NB4 (cell line): ENCODE measurements around the gene SPATA32.

Experiments
- DNase-seq: peaks from one replicate; pipeline ENCODE4 v3.0.0; 2010; ENCODE audit warnings: low read depth
- H3K4me3 ChIP-seq: one replicate; pipeline ENCODE4 v1.5.1; 2011; ENCODE audit warnings: mild to moderate bottlenecking, low read depth, low read length, moderate library complexity
- CTCF ChIP-seq: IDR thresholded peaks from one replicate; pipeline ENCODE4 v1.5.1; 2012; ENCODE audit warnings: low read depth, low read length
- MYC ChIP-seq: IDR thresholded peaks from 2 replicates; pipeline ENCODE4 v1.6.1; 2011; ENCODE audit warnings: low read depth, low read length
- POLR2A ChIP-seq: IDR thresholded peaks from 2 replicates; pipeline ENCODE4 v1.6.1; 2011; ENCODE audit warnings: mild to moderate bottlenecking; ENCODE audit not compliant: insufficient read length; ENCODE audit errors: extremely low read depth
- TF ChIP-seq, protein P1 (sequence below): IDR thresholded peaks from 2 replicates; pipeline ENCODE4 v1.6.1; 2011; ENCODE audit warnings: low read depth, low read length

Gene SPATA32

GRCh38 chr17:45242029-45242414, 19.9 kb downstream of the SPATA32 start:
- no peak for DNase-seq
- no peak for TF ChIP-seq MYC
- TF ChIP-seq CTCF = no peak
- TF ChIP-seq, protein P1, sequence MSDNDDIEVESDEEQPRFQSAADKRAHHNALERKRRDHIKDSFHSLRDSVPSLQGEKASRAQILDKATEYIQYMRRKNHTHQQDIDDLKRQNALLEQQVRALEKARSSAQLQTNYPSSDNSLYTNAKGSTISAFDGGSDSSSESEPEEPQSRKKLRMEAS = no peak
- TF ChIP-seq POLR2A = no peak
- no peak overlapping the region for H3K4me3 ChIP-seq

DNA sequence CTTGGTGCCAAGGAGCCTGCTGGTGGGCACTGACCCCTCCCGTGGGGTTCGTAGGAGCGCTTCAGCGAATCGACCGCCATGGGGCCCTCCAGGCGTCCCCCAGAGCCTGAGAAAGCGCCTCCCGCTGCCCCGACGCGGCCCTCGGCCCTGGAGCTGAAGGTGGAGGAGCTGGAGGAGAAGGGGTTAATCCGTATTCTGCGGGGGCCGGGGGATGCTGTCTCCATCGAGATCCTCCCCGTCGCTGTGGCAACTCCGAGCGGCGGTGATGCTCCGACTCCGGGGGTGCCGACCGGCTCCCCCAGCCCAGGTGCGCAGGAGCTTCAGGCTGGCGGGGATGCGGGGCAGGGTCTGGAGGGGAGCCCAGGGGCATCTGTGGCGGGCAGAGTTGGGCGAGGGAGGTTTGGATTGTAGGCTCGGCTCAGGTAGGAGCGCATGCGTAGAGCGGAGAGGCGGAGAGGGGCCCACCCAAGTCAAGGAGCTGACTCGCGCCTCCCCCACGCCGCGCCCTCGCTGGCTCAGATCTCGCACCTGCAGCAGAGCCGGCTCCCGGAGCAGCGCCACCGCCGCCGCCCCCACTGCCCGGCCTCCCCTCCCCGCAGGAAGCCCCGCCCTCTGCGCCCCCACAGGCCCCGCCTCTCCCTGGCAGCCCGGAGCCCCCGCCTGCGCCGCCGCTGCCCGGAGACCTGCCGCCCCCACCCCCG, 20.4 kb downstream of the SPATA32 start:
- DNase-seq = no peak
- H3K4me3 ChIP-seq = no peak overlapping the region
- no peak for TF ChIP-seq MYC
- TF ChIP-seq, protein P1 = no peak
- no peak for TF ChIP-seq CTCF
- no peak for TF ChIP-seq POLR2A

- TF ChIP-seq, protein P1 = no peak
- TF ChIP-seq CTCF = no peak
- no peak for TF ChIP-seq POLR2A
- TF ChIP-seq MYC = no peak
- DNase-seq = no peak
- H3K4me3 ChIP-seq = no peak overlapping the region
Observed at GRCh38 chr17:45240905-45241327, 21.0 kb downstream of the SPATA32 start.

- no peak overlapping the region for H3K4me3 ChIP-seq
- no peak for DNase-seq
- no peak for TF ChIP-seq POLR2A
- TF ChIP-seq CTCF = no peak
- no peak for TF ChIP-seq MYC
- TF ChIP-seq, protein P1 = no peak
Observed at GRCh38 chr17:45238155-45238774, 23.6 kb downstream of the SPATA32 start.

DNA sequence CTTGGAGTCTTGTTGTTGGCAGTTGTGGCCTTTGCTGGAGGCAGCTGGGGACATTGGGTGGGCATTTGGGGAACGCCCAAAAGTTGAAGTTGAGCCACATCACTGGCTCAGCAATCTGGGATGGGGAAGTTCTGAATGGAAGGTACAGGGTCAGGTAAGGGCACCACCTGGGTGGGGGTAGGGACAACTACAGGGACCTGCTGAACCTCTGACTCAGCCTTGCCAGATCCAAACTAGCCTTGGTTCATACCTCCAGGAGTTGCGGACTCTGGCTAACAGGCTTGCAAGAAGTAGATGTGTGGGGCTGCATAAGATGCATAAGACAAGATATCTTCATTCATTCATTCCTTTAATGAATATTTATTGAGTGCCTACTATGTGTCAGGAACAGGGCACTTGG, 24.2 kb downstream of the SPATA32 start:
- H3K4me3 ChIP-seq = no peak overlapping the region
- no peak for DNase-seq
- TF ChIP-seq POLR2A (no peak), CTCF (no peak), MYC (no peak)
- TF ChIP-seq, protein P1 = no peak
